Fibroblast of villous mesenchyme (primary cell): Measurements from ENCODE around the gene ARR3. TPM values are rescaled to one million over a fixed set of nuclear protein-coding genes. Genes with fewer than 3 reads are reported as not detected.

ENCODE experiments used
- DNase-seq: peaks from one replicate; pipeline ENCODE4 v3.0.0-alpha.2; 2010; ENCODE audit warnings: low read depth
- H3K4me3 ChIP-seq: 2 replicates; pipeline ENCODE4 v1.5.1; 2011; ENCODE audit warnings: low read depth, mild to moderate bottlenecking, low read length
- total RNA-seq: library from RNA; depleted of rRNA; stranded (reverse); fragments of >200 nt; gene quantifications from 2 replicates; pipeline ENCODE4 v1.2.3, GENCODE V29; 2012
- TF ChIP-seq, protein P1 (sequence below): IDR thresholded peaks from 2 replicates; pipeline ENCODE4 v1.5.1; 2012; ENCODE audit warnings: low read depth, mild to moderate bottlenecking, low read length; ENCODE audit not compliant: insufficient read depth

ARR3 gene
- total RNA-seq, 1 donor = not detected

DNA sequence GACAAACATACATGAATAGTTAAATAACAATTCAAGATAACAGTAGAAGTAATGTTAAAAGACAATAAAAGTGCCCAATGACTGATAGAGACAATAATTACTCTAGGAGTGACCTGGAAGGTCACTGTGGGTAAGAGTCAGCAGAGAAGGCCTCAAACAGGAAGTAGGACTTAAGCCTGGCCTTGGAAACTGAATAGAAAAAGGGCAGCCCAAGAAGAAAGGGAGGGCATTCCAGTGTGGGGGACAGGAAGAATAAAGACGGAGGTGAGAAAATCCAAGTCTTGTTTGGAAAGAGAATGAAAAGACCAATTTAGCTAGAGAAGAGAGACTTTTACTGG lies 14.1 kb upstream of the ARR3 start:
- H3K4me3 ChIP-seq = no peak overlapping the region
- DNase-seq = no peak
- TF ChIP-seq, protein P1, sequence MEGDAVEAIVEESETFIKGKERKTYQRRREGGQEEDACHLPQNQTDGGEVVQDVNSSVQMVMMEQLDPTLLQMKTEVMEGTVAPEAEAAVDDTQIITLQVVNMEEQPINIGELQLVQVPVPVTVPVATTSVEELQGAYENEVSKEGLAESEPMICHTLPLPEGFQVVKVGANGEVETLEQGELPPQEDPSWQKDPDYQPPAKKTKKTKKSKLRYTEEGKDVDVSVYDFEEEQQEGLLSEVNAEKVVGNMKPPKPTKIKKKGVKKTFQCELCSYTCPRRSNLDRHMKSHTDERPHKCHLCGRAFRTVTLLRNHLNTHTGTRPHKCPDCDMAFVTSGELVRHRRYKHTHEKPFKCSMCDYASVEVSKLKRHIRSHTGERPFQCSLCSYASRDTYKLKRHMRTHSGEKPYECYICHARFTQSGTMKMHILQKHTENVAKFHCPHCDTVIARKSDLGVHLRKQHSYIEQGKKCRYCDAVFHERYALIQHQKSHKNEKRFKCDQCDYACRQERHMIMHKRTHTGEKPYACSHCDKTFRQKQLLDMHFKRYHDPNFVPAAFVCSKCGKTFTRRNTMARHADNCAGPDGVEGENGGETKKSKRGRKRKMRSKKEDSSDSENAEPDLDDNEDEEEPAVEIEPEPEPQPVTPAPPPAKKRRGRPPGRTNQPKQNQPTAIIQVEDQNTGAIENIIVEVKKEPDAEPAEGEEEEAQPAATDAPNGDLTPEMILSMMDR = no peak

DNA sequence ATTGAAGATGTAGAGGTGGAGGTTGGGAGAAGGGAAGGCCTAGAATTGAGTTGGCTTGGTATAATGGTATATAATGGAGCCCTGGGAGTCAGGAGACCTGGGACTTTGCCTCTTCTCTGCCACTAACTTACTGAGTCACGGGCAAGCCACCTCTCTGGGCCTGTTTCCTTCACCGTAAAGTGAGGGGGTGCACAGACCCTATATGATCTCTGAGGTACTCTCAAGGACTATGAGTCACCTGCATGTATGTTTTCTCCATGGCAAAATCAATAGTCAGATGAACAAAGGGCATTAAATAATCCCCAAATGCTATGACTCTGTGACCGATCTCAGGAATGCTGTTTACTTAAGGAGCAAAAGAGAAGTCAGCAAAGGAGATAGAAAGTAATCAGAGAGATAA lies 13.2 kb upstream of the ARR3 start:
- TF ChIP-seq, protein P1 = no peak
- no peak for DNase-seq
- no peak overlapping the region for H3K4me3 ChIP-seq

DNA sequence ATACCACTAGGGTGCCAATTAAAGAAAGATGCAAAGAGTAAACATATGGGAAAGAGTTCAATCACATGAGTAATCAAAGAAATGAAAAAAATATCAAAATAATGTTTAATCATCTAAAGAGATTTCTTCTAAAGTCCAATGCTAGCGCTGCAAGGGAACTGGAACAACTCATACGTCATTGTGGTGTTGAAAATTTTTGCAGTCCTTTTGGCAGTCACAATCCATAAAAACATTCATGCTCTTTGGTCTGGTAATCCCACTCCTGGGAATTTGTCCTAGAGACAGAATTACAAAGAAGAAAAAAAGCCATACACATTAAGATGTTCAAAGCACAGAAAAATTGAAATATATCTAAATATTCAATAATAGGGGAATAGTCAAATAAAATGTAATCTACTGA lies 12.7 kb upstream of the ARR3 start:
- peak; percentile 28 for DNase-seq
- no peak overlapping the region for H3K4me3 ChIP-seq
- TF ChIP-seq, protein P1 = no peak

DNA sequence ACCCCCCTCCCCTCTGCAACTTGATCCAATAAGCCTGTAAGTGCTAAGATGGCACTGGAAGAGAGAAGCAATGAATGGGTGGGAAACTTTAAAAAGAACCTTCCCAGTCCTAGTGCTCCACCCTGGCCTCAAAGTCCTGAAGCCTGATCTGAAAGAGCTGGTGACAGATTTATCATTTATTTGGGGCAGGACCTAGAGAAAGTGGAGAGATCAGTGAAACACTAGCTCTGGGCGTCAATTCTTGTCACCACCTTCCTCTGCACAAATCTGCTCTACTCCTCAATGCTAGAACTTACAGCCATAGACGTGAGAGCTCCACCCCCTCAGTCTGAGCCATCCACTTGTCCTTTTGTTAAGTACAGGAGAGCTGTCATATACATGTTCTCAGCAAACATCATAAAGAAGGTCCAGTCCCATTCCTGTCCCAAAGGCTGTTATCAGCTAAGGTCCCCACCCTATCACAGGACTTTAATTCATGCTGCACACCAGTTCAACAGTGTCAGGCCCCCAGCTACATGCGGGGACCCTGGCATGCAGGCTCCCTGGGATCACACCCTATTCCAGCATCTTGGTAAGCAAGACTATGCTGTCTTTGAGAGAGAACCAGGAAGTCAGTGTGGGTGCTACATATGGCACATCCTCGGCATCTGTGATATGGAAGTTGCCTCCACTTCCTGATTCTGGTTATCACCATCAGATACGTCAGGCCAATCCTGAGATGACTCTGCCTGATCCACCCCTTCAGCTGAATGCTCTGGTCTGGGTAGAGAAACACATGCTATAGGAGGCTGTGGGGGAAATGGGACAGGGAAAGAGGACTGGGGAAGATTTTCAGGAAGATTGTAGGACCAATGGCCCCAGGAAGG lies 10.5 kb upstream of the ARR3 start:
- no peak overlapping the region for H3K4me3 ChIP-seq
- TF ChIP-seq, protein P1 = no peak
- no peak for DNase-seq

DNA sequence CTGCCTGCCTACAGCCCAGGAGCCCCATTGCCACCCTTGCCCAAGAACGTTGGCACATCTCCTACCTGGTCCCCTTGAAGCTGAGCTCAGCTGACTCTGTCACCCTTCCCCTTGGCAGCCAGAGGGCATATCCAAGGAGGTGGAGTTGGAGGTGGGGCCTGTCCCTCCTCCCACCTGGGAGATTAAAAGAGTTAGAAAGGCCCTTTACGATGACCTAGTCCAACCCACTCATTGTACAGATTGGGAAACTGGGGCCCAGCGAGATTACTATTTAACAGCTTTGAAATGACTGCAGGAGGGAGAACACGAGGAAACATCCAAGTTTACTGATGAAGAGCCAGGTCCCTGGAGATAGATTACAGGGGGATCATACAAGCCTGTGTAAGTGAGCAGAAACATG lies 8.0 kb upstream of the ARR3 start, which contains the start of gene P2RY4:
Gene P2RY4, minus strand, starts transcription at position 101 of the 400 bp plus-strand sequence. CDS start 580 bp downstream, outside the sequence.
- DNase-seq = no peak
- H3K4me3 ChIP-seq = no peak within 1 kb of the TSS
- TF ChIP-seq, protein P1 = no peak

GRCh38 chrX:70262952-70263567 lies 5.1 kb upstream of the ARR3 start:
- TF ChIP-seq, protein P1 = peak; percentile 67
- DNase-seq = peak; percentile 25
- H3K4me3 ChIP-seq = no peak overlapping the region
